Uterus (tissue), 4 donors: ENCODE results near the gene RAB11FIP3. TPM values are rescaled to one million over a fixed set of nuclear protein-coding genes. Genes with fewer than 3 reads are reported as not detected.

Experiments used
- DNase-seq, 2 donors: peaks; one replicate each; pipeline ENCODE4 v3.0.0-alpha.2; 2019 to 2020
- H3K27ac ChIP-seq, 2 donors: fragments of 200-600 bp; sonication (generic); 1 replicate in 1 of 2; 2 replicates in 1 of 2; pipeline ENCODE4 v1.5.1; 2016 to 2018
- H3K27me3 ChIP-seq, 2 donors: fragments of 200-600 bp; sonication (generic); one replicate each; pipeline ENCODE4 v1.5.1; 2018 to 2019; ENCODE audit warnings: control low read depth in 1 of 2
- H3K36me3 ChIP-seq, 2 donors: fragments of 200-600 bp; sonication (generic); one replicate each; pipeline ENCODE4 v1.5.1; 2019; ENCODE audit warnings: control low read depth in 1 of 2
- H3K4me1 ChIP-seq, 2 donors: fragments of 200-600 bp; sonication (generic); one replicate each; pipeline ENCODE4 v1.5.1; 2018 to 2019; ENCODE audit warnings: control low read depth in 1 of 2
- H3K4me3 ChIP-seq, 2 donors: fragments of 200-600 bp; sonication (generic); 1 replicate in 1 of 2; 2 replicates in 1 of 2; pipeline ENCODE4 v1.5.1; 2018 to 2019; ENCODE audit warnings: mild to moderate bottlenecking in 1 of 2
- H3K9me3 ChIP-seq, 2 donors: fragments of 200-600 bp; sonication (generic); one replicate each; pipeline ENCODE4 v1.5.1; 2019; ENCODE audit warnings: control low read depth in 1 of 2
- POLR2A ChIP-seq, 2 donors: fragments of 450-650 bp; IDR thresholded peaks; one replicate each; pipeline ENCODE4 v1.6.1; 2016; ENCODE audit warnings: antibody characterized with exemption in 2 of 2, mild to moderate bottlenecking in 1 of 2, moderate library complexity in 1 of 2
- intact Hi-C: fragments of 100-400 bp; cut with DNase I; formaldehyde crosslinking; loops from one replicate; pipeline ENCODE4 v1.15.1; 2023; ENCODE audit warnings: low total_unique reads
- total RNA-seq, 4 donors: library from RNA; depleted of rRNA in 3 of 4; stranded (reverse); fragments of >200 nt in 3 of 4; gene quantifications; one replicate each; pipeline versions ENCODE4 v1.1.0 to v1.2.4, GENCODE V29; 2014 to 2023
- TF ChIP-seq, protein P1 (sequence below), 4 experiments: fragments of 200-600 bp in 2 of 4; fragments of 450-650 bp in 2 of 4; sonication (generic) in 2 of 4; IDR thresholded peaks; one replicate each; pipeline ENCODE4 v1.5.1; 2016 to 2019; ENCODE audit warnings: antibody characterized with exemption in 4 of 4, mild to moderate bottlenecking in 2 of 4, moderate library complexity in 1 of 4
- donor health status: DM: yes; HTN: yes; CAD: no.

Gene RAB11FIP3
- total RNA-seq, 4 donors from 2014 or later = 10.5 to 75.0 (median 49.4) TPM

- Histone ChIP-seq H3K27me3 (no peaks in the 10 kb centered on the region), H3K4me1 (no peaks in the 10 kb centered on the region), H3K27ac (no peak overlapping the region), H3K36me3 (no peaks in the 10 kb centered on the region), H3K4me3 (no peak overlapping the region), H3K9me3 (no peaks in the 10 kb centered on the region)
- intact Hi-C loops = no loop called here
- DNase-seq = no peak
- TF ChIP-seq, protein P1, sequence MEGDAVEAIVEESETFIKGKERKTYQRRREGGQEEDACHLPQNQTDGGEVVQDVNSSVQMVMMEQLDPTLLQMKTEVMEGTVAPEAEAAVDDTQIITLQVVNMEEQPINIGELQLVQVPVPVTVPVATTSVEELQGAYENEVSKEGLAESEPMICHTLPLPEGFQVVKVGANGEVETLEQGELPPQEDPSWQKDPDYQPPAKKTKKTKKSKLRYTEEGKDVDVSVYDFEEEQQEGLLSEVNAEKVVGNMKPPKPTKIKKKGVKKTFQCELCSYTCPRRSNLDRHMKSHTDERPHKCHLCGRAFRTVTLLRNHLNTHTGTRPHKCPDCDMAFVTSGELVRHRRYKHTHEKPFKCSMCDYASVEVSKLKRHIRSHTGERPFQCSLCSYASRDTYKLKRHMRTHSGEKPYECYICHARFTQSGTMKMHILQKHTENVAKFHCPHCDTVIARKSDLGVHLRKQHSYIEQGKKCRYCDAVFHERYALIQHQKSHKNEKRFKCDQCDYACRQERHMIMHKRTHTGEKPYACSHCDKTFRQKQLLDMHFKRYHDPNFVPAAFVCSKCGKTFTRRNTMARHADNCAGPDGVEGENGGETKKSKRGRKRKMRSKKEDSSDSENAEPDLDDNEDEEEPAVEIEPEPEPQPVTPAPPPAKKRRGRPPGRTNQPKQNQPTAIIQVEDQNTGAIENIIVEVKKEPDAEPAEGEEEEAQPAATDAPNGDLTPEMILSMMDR (IDR thresholded peaks at IDR 0.05) = no peak
- no peak for TF ChIP-seq POLR2A (IDR thresholded peaks at IDR 0.05)
Measured at GRCh38 chr16:519841-520687, 94.6 kb downstream of the RAB11FIP3 start.

DNA sequence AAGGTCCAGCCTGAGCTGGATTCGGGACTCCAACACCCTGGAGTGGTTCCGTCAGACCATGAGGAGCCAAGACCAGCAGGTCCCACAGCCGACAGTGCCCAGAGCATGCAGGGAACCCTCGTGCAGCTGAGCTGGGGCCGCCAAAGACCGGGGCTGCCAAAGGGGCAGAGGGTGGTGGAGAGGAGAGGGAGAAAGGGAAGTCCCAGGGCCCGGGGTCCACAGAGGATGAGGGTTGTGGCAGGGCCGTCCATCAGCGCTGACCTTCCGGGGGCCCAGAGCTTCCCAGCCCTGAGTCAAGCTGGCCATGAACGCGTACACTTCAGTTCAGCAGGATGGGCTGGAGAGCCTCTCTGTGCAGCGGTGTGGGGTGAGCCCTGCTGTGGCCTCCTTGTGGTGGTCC lies 95.4 kb downstream of the RAB11FIP3 start:
- peaks cover 2 to 4% of the 10 kb centered on the region in 2 donors for H3K4me1 ChIP-seq
- intact Hi-C loops = no loop called here
- H3K27ac ChIP-seq = no peak overlapping the region
- no peaks in the 10 kb centered on the region for H3K27me3 ChIP-seq
- DNase-seq = no peak
- TF ChIP-seq POLR2A (IDR thresholded peaks at IDR 0.05) = no peak
- TF ChIP-seq, protein P1 (IDR thresholded peaks at IDR 0.05) = no peak
- H3K36me3 ChIP-seq = no peaks in the 10 kb centered on the region
- H3K4me3 ChIP-seq = no peak overlapping the region
- no peaks in the 10 kb centered on the region for H3K9me3 ChIP-seq

DNA sequence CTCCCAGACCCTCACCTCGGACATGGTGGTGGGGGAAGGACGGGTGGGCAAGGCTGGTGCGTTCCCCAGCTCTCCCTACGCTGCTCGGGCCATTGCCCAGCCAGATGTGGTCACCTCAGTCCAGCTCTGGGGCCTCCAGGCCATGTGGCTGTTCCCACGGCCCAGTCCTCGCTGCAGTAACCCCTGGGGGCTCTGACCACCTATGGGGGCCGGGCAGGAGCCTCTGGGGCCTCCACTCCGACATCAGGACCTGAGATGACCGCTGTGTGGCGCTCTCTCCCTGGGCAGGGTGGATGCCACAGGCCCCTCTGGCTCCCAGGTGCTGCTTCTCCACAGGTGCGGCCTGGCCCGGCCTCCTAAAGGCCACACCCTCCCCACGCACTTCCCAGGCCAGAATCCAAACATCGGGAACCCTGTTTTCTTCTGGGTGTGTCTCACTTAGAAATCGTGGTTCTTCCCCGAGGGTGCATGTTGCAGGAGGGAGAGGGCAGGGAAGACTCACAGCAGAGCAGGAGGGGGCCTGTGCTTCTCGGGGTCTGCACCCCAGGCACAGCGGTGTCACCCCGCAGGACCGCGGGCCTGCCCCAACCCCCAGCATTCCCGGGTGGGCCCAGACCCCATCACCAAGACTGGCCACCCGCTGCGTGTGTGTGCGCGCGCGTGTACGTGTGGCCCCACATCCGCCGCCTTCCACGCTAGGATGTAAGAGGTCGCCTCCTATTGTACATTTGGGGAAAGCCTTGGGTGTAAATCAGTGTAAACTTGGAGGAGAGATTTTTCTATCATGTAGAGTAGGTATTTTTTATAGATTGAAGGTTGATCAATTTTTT lies 96.1 kb downstream of the RAB11FIP3 start:
- Histone ChIP-seq H3K4me3 (no peak overlapping the region), H3K27me3 (no peaks in the 10 kb centered on the region), H3K36me3 (no peaks in the 10 kb centered on the region), H3K27ac (no peak overlapping the region), H3K4me1 (peaks cover 3 to 12% of the 10 kb centered on the region in 2 donors), H3K9me3 (no peaks in the 10 kb centered on the region)
- DNase-seq = no peak
- intact Hi-C loops = no loop called here
- no peak for TF ChIP-seq POLR2A (IDR thresholded peaks at IDR 0.05)
- TF ChIP-seq, protein P1 (IDR thresholded peaks at IDR 0.05) = no peak

DNA sequence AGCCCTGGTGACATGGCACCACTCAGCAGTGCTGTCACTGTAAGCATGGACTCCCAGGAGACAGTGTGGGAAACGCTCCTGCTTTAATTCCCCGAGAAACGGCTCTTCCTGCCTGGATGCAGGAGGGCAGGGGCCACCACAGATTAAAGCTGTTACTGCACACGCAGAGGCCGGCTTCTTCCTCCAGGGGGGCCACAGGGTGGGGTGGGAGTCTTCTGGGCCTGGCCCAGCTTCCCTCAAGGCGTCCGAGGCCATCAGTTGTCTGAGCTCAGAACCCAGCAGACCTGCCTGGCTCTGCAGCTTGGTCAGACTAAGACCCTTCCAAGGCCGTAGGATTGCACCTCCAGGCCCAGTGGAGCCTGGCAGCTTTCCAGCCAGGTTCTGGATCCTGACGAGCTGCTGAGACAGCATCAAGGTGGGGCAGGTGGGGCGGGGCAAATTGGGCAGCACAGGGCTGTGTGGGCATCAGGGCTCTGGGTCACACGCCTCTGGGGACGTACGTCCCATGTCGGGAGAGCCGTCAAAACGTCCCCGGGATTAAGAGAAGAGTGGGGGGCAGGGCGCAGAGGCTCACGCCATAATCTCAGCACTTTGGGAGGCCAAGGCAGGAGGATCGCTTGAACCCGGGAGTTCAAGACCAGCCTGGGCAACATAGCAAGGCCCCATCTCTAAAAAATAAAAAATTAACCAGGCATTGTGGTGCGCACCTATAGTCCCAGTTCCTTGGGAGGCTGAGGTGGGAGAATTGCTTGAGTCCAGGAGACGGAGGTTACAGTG lies 97.1 kb downstream of the RAB11FIP3 start:
- TF ChIP-seq POLR2A (IDR thresholded peaks at IDR 0.05) = no peak
- TF ChIP-seq, protein P1 (IDR thresholded peaks at IDR 0.05) = no peak

More for the DNA sequence above, 97.1 kb downstream of the RAB11FIP3 start:
- no peak overlapping the region for H3K27ac ChIP-seq
- no peaks in the 10 kb centered on the region for H3K36me3 ChIP-seq
- no peak overlapping the region for H3K4me3 ChIP-seq
- H3K9me3 ChIP-seq = no peaks in the 10 kb centered on the region
- H3K4me1 ChIP-seq = peaks cover 3 to 13% of the 10 kb centered on the region in 2 donors
- no peaks in the 10 kb centered on the region for H3K27me3 ChIP-seq
- no peak for DNase-seq
- intact Hi-C loops = no loop called here
